BJ (cell line): Measurements from ENCODE around the gene MRPL32. TPM values are rescaled to one million over a fixed set of nuclear protein-coding genes. Genes with fewer than 3 reads are reported as not detected.
A peak's percentile ranks its signal among the peaks of the same experiment; 100 is the strongest.

ENCODE experiments used
- CTCF ChIA-PET: fragments of 350-600 bp; formaldehyde crosslinking; extraction: SDS; loops from one replicate; lab custom pipeline; 2021; ENCODE audit warnings: antibody characterized with exemption, inconsistent platforms; lab: Yijun Ruan, JAX
- POLR2A ChIA-PET: fragments of 300-600 bp; sonication (Branson Sonifier 250); formaldehyde crosslinking; extraction: SDS; loops from one replicate; lab custom pipeline; 2021; ENCODE audit warnings: antibody characterized with exemption; lab: Charles Lee
- DNase-seq: peaks from one replicate; pipeline ENCODE4 v3.0.0-alpha.2; 2011; ENCODE audit warnings: low read depth
- H3K27me3 ChIP-seq: 2 replicates; pipeline ENCODE4 v1.6.0; 2011; ENCODE audit warnings: low read length; ENCODE audit not compliant: control insufficient read depth, insufficient read depth
- H3K36me3 ChIP-seq: 2 replicates; pipeline ENCODE4 v1.5.1; 2011; ENCODE audit warnings: low read length; ENCODE audit not compliant: control insufficient read depth, insufficient read depth
- H3K4me3 ChIP-seq: 2 replicates; pipeline ENCODE4 v1.5.1; 2011; ENCODE audit warnings: low read depth, mild to moderate bottlenecking, control low read depth, low read length
- CTCF ChIP-seq: IDR thresholded peaks from 2 replicates; pipeline ENCODE4 v1.5.1; 2011; ENCODE audit warnings: low read depth, mild to moderate bottlenecking, control low read depth, inconsistent platforms, low read length, moderate library complexity; ENCODE audit not compliant: insufficient read depth
- polyA plus RNA-seq: library from polyadenylated mRNA; depleted of rRNA; stranded (reverse); fragments of >200 nt; gene quantifications from 2 replicates; pipeline ENCODE4 v1.2.3, GENCODE V29; 2011

MRPL32 gene
- polyA plus RNA-seq, 1 experiment = 35.6 TPM

DNA sequence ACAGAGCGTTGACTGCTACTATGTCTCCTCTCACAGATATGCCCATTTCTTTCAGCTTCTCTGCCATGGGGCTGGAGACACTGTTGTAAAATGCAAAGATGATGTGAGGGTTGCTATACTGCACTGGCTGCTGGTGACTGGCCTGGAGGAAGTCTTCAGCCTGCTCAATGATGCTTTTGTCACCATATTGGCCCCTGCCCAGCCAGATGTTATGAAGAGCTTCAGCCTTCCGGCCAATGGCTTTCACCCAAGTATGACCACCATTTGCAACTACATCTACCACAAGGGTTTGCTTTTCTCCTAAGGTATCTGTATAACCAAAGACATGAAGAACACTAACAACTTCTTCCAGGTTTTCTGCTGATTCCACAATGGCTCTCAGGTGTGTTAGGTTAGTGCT is 21.9 kb upstream of the MRPL32 start:
- TF ChIP-seq CTCF = no peak
- H3K27me3 ChIP-seq = no peaks in the 10 kb centered on the region
- no peak overlapping the region for H3K4me3 ChIP-seq
- ChIA-PET CTCF (interaction anchor here (0.9 to 1.4 kb wide), 2 partner anchors 34 to 970 kb away, joined by 3 to 4 read pairs; no protein-coding TSS in a partner anchor), POLR2A (no interaction called here)
- DNase-seq = no peak
- H3K36me3 ChIP-seq = no peaks in the 10 kb centered on the region

- Histone ChIP-seq H3K36me3 (no peaks in the 10 kb centered on the region), H3K27me3 (no peaks in the 10 kb centered on the region), H3K4me3 (peak within 1 kb of the TSS; percentile 66)
- DNase-seq = peak; percentile 46
- ChIA-PET CTCF (interaction anchor here (0.7 to 1.4 kb wide), 2 partner anchors 12 to 971 kb away, joined by 3 to 4 read pairs; no protein-coding TSS in a partner anchor), POLR2A (no interaction called here)
- 0 out of 2 replicates have a peak, but pooled peaks have one; percentile 5 for TF ChIP-seq CTCF
Observed at GRCh38 chr7:42911454-42912447, 20.4 kb upstream of the MRPL32 start, which contains the start of gene C7orf25. Gene C7orf25, minus strand, starts transcription at chr7:42912070. Its CDS starts 1,170 bp downstream, at chr7:42910900.

GRCh38 chr7:42913591-42913990 is 18.6 kb upstream of the MRPL32 start:
- no peak for TF ChIP-seq CTCF
- Histone ChIP-seq H3K4me3 (no peak overlapping the region), H3K27me3 (no peaks in the 10 kb centered on the region), H3K36me3 (peaks cover 2% of the 10 kb centered on the region)
- ChIA-PET CTCF (no interaction called here), POLR2A (no interaction called here)
- DNase-seq = no peak

DNA sequence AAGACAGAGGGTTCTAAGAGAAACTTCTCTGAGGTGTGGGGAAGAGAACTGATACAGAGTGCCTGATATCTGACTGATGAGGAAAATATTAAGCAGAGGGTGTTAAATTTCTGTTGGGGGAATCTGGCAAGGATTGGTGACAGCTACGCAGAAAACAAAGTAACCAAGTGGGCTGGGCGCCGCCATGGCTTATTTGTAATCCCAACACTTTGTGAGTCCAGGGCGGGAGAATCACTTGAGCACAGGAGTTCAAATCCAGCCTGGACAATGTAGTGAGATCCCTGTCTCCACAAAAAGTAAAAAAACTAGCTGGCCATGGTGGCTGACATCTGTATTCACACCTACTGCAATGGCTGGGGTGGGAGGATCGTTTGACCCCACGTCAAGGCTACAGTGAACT is 18.2 kb upstream of the MRPL32 start:
- Histone ChIP-seq H3K4me3 (no peak overlapping the region), H3K27me3 (no peaks in the 10 kb centered on the region), H3K36me3 (peaks cover 2% of the 10 kb centered on the region)
- CTCF ChIA-PET = no interaction called here
- no peak for DNase-seq
- no peak for TF ChIP-seq CTCF
- POLR2A ChIA-PET = no interaction called here

- ChIA-PET POLR2A (no interaction called here), CTCF (no interaction called here)
- no peak overlapping the region for H3K4me3 ChIP-seq
- DNase-seq = peak; percentile 37
- no peak for TF ChIP-seq CTCF
- H3K36me3 ChIP-seq = peaks cover 2% of the 10 kb centered on the region
- no peaks in the 10 kb centered on the region for H3K27me3 ChIP-seq
Observed at GRCh38 chr7:42914421-42915045, 17.6 kb upstream of the MRPL32 start.
